IPS-18a (cell line): ENCODE measurements around the gene TYRP1.

Experiments used
- H3K27ac ChIP-seq: one replicate; pipeline ENCODE4 v1.5.1; 2013; ENCODE audit warnings: low read length
- H3K27me3 ChIP-seq: one replicate; pipeline ENCODE4 v1.6.1; 2013; ENCODE audit warnings: mild to moderate bottlenecking, low read length; ENCODE audit not compliant: control insufficient read depth, insufficient read depth
- H3K36me3 ChIP-seq: one replicate; pipeline ENCODE4 v1.6.1; 2013; ENCODE audit warnings: low read depth, low read length; ENCODE audit not compliant: control insufficient read depth
- H3K4me1 ChIP-seq: one replicate; pipeline ENCODE4 v1.6.1; 2013; ENCODE audit warnings: low read depth, low read length; ENCODE audit not compliant: control insufficient read depth
- H3K4me3 ChIP-seq: one replicate; pipeline ENCODE4 v1.5.1; 2013; ENCODE audit warnings: low read length
- H3K9ac ChIP-seq: one replicate; pipeline ENCODE4 v1.6.1; 2013; ENCODE audit warnings: mild to moderate bottlenecking, low read length, moderate library complexity
- H3K9me3 ChIP-seq: one replicate; pipeline ENCODE4 v1.6.1; 2013; ENCODE audit warnings: low read depth, low read length; ENCODE audit not compliant: control insufficient read depth

The TYRP1 gene

GRCh38 chr9:12739014-12739652 lies 45.9 kb downstream of the TYRP1 start:
- no peak overlapping the region for H3K27ac ChIP-seq
- H3K4me1 ChIP-seq = no peaks in the 10 kb centered on the region
- H3K4me3 ChIP-seq = no peak overlapping the region
- H3K9ac ChIP-seq = no peak overlapping the region
- no peaks in the 10 kb centered on the region for H3K9me3 ChIP-seq
- no peaks in the 10 kb centered on the region for H3K36me3 ChIP-seq
- H3K27me3 ChIP-seq = no peaks in the 10 kb centered on the region

DNA sequence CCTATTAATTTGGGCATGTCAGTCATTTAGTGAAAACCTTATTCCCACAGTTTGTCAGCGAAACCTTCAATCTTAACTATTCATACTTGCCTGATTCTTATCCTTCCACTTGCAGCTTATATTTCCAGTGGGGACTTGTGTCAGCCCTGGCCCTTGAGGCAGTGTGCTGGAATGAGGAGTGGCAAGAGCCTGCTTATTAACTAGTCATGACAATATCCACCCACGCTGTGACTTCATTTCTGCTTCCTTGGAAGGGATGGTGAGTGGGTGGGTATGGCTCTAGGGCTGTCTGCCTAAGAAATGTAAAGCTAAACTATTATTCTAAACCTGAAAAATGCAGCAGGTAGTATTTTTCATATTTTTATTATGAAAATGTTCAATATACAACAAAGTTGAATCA lies 47.7 kb downstream of the TYRP1 start:
- Histone ChIP-seq H3K4me1 (no peaks in the 10 kb centered on the region), H3K9ac (no peak overlapping the region), H3K9me3 (no peaks in the 10 kb centered on the region), H3K4me3 (no peak overlapping the region), H3K27ac (no peak overlapping the region), H3K27me3 (no peaks in the 10 kb centered on the region), H3K36me3 (no peaks in the 10 kb centered on the region)

- H3K27ac ChIP-seq = no peak overlapping the region
- H3K36me3 ChIP-seq = no peaks in the 10 kb centered on the region
- no peak overlapping the region for H3K9ac ChIP-seq
- H3K9me3 ChIP-seq = no peaks in the 10 kb centered on the region
- H3K27me3 ChIP-seq = no peaks in the 10 kb centered on the region
- H3K4me1 ChIP-seq = no peaks in the 10 kb centered on the region
- H3K4me3 ChIP-seq = no peak overlapping the region
Measured at GRCh38 chr9:12748016-12748415, 54.8 kb downstream of the TYRP1 start.

- Histone ChIP-seq H3K27me3 (no peaks in the 10 kb centered on the region), H3K9ac (no peak overlapping the region), H3K4me1 (no peaks in the 10 kb centered on the region), H3K36me3 (no peaks in the 10 kb centered on the region), H3K4me3 (no peak overlapping the region), H3K9me3 (no peaks in the 10 kb centered on the region), H3K27ac (no peak overlapping the region)
Measured at GRCh38 chr9:12748954-12749353, 55.8 kb downstream of the TYRP1 start.

DNA sequence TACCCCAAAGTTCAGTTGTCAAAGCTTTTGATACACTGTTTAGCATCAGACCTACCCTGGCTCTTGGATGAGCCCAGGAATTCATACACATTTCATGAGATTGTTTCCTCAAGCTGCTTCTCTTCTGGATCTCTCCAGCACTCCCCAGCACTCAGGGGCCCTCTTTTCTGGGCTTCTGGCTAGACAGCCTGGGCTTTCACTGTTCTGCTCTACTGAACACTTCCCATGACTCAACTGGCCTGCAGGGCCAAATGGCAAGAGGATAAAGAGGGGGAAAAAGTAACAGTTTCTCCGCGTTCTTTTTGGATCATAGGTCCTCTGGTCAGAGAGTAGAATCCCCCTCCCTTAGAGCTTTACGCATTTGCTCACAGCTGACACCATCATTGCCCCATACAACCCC lies 60.7 kb downstream of the TYRP1 start:
- H3K27me3 ChIP-seq = no peaks in the 10 kb centered on the region
- no peak overlapping the region for H3K27ac ChIP-seq
- H3K9me3 ChIP-seq = no peaks in the 10 kb centered on the region
- no peaks in the 10 kb centered on the region for H3K36me3 ChIP-seq
- no peak overlapping the region for H3K4me3 ChIP-seq
- no peak overlapping the region for H3K9ac ChIP-seq
- H3K4me1 ChIP-seq = no peaks in the 10 kb centered on the region

DNA sequence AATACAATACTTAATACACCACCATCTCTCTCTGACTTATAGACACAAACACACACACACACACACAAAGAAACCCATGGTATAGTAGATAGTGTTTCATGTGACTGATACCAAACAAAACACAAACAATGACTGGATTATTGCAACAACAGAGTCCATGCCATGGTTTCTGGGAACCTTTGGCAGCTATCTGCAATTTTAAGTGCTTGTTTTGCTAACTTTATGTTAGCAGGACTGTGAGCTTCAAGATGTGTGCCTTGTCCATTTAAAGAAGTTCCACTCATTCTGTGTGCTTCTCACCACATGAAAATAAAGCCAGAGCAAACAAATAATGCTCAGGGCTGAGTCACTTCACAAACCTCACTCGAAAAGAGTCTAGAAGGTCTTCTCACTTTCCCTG lies 66.6 kb downstream of the TYRP1 start:
- H3K9ac ChIP-seq = no peak overlapping the region
- no peaks in the 10 kb centered on the region for H3K36me3 ChIP-seq
- H3K9me3 ChIP-seq = no peaks in the 10 kb centered on the region
- H3K27me3 ChIP-seq = no peaks in the 10 kb centered on the region
- H3K4me1 ChIP-seq = no peaks in the 10 kb centered on the region
- H3K27ac ChIP-seq = no peak overlapping the region
- no peak overlapping the region for H3K4me3 ChIP-seq
